Measurements from ENCODE around the gene SRSF10.

DNA sequence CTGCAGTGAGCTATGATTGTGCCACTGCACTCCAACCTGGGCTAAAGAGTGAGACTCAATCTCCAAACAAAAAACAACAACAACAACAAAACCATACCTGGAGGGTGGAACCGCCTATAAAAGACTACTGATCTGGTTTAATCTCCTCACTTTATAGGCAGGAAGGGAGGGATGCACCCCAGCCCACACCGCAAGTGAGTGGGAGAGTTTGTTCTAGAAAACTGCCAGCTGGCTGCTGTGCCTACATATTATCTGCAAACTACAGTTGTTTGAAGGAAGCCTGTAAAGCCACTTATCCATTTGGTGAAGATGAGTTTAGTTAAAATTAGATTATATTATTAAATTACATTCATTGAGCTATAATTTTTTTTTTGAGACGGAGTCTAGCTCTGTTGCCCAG, 9.1 kb upstream of the SRSF10 start:
- TF ChIP-seq, protein P1, sequence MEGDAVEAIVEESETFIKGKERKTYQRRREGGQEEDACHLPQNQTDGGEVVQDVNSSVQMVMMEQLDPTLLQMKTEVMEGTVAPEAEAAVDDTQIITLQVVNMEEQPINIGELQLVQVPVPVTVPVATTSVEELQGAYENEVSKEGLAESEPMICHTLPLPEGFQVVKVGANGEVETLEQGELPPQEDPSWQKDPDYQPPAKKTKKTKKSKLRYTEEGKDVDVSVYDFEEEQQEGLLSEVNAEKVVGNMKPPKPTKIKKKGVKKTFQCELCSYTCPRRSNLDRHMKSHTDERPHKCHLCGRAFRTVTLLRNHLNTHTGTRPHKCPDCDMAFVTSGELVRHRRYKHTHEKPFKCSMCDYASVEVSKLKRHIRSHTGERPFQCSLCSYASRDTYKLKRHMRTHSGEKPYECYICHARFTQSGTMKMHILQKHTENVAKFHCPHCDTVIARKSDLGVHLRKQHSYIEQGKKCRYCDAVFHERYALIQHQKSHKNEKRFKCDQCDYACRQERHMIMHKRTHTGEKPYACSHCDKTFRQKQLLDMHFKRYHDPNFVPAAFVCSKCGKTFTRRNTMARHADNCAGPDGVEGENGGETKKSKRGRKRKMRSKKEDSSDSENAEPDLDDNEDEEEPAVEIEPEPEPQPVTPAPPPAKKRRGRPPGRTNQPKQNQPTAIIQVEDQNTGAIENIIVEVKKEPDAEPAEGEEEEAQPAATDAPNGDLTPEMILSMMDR (tag by site-specific recombination; IDR thresholded peaks at IDR 0.05) = no peak
- TF ChIP-seq ZSCAN30 (tag by site-specific recombination; IDR thresholded peaks at IDR 0.05) (no peak), ZBTB1 (tag by site-specific recombination; IDR thresholded peaks at IDR 0.05) (no peak), ZIC2 (tag by site-specific recombination; IDR thresholded peaks at IDR 0.05) (no peak), ZNF624 (tag by site-specific recombination; IDR thresholded peaks at IDR 0.05) (no peak)
- TF ChIP-seq, protein P2, sequence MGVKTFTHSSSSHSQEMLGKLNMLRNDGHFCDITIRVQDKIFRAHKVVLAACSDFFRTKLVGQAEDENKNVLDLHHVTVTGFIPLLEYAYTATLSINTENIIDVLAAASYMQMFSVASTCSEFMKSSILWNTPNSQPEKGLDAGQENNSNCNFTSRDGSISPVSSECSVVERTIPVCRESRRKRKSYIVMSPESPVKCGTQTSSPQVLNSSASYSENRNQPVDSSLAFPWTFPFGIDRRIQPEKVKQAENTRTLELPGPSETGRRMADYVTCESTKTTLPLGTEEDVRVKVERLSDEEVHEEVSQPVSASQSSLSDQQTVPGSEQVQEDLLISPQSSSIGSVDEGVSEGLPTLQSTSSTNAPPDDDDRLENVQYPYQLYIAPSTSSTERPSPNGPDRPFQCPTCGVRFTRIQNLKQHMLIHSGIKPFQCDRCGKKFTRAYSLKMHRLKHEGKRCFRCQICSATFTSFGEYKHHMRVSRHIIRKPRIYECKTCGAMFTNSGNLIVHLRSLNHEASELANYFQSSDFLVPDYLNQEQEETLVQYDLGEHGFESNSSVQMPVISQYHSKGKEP (tag by site-specific recombination; IDR thresholded peaks at IDR 0.05) = no peak
- TF ChIP-seq, protein P3, sequence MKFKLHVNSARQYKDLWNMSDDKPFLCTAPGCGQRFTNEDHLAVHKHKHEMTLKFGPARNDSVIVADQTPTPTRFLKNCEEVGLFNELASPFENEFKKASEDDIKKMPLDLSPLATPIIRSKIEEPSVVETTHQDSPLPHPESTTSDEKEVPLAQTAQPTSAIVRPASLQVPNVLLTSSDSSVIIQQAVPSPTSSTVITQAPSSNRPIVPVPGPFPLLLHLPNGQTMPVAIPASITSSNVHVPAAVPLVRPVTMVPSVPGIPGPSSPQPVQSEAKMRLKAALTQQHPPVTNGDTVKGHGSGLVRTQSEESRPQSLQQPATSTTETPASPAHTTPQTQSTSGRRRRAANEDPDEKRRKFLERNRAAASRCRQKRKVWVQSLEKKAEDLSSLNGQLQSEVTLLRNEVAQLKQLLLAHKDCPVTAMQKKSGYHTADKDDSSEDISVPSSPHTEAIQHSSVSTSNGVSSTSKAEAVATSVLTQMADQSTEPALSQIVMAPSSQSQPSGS (tag by site-specific recombination; IDR thresholded peaks at IDR 0.05; ENCODE audit: low read depth) = no peak
